ENCODE data around the gene HOGA1. TPM values are rescaled to one million over a fixed set of nuclear protein-coding genes. Genes with fewer than 3 reads are reported as not detected.
A peak's percentile ranks its signal among the peaks of the same experiment; 100 is the strongest.
"Not testable (repeated sequence)": the region's sequence is repeated elsewhere in the genome, so short reads cannot be mapped to it uniquely, and the experiment has no call there.

HOGA1 gene
- total and polyA plus RNA-seq, 7 donors = 0.26 to 1.2 (median 0.71) TPM; not detected in 4

DNA sequence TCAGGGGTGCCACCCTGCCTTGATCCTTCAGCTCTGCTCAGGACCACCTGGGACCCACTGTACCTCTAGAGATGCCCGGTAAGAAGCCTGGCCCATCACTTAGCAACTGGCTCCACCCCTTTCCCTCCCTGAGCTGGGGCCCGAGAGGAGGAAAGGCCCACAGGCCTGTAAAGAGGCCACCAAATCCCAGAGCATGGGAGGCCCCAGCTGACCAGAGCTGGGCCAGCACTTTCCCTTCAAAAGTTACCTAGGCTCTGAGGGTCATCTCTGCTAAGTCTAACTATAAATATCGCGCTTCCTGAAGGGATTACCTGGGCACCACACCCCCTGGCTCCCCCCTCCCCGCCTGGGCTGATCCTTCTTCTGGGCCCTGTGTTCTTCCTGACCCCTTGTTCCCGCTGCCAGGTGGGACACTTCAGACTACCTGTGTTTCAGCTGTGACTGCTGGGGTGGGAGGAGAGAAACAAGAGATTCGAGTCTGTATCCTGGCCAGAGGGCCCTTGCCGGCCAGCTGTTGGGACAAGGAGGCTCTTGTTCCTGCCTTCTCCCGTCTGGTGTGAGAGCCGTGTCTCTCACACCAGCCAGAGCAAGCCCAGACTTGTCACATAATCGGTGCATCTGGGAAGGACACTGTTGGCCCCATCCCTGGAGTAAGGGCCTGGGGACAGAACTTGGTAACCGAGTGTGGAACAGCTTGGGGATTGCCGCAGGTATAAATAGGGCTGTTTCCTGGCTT, 34.4 kb upstream of the HOGA1 start:
- H3K27ac ChIP-seq = peak overlapping the region; percentile 27 to 60 (median 42)
- peaks cover 0 to 26% (median 16%) of the 10 kb centered on the region in 4 donors for H3K4me1 ChIP-seq
- intact Hi-C loops (cut with DNase I) = loop anchor here (5.0 kb wide), 1 partner anchor 147 kb away; the partner anchor contains the start of gene RRP12
- DNase-seq = no peak
- no peaks in the 10 kb centered on the region for H3K36me3 ChIP-seq
- no peak overlapping the region for H3K4me3 ChIP-seq
- no peaks in the 10 kb centered on the region for H3K27me3 ChIP-seq
- 72 to 74% methylated on average over 13 of the region's 13 CpGs for WGBS, 2 donors
- H3K9me3 ChIP-seq = no peaks in the 10 kb centered on the region
- no peak for TF ChIP-seq EP300 (IDR thresholded peaks at IDR 0.05)
- TF ChIP-seq, protein P1, sequence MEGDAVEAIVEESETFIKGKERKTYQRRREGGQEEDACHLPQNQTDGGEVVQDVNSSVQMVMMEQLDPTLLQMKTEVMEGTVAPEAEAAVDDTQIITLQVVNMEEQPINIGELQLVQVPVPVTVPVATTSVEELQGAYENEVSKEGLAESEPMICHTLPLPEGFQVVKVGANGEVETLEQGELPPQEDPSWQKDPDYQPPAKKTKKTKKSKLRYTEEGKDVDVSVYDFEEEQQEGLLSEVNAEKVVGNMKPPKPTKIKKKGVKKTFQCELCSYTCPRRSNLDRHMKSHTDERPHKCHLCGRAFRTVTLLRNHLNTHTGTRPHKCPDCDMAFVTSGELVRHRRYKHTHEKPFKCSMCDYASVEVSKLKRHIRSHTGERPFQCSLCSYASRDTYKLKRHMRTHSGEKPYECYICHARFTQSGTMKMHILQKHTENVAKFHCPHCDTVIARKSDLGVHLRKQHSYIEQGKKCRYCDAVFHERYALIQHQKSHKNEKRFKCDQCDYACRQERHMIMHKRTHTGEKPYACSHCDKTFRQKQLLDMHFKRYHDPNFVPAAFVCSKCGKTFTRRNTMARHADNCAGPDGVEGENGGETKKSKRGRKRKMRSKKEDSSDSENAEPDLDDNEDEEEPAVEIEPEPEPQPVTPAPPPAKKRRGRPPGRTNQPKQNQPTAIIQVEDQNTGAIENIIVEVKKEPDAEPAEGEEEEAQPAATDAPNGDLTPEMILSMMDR (IDR thresholded peaks at IDR 0.05) = no peak
- TF ChIP-seq POLR2AphosphoS5 (IDR thresholded peaks at IDR 0.05) = no peak
- TF ChIP-seq POLR2A (IDR thresholded peaks at IDR 0.05) = no peak

DNA sequence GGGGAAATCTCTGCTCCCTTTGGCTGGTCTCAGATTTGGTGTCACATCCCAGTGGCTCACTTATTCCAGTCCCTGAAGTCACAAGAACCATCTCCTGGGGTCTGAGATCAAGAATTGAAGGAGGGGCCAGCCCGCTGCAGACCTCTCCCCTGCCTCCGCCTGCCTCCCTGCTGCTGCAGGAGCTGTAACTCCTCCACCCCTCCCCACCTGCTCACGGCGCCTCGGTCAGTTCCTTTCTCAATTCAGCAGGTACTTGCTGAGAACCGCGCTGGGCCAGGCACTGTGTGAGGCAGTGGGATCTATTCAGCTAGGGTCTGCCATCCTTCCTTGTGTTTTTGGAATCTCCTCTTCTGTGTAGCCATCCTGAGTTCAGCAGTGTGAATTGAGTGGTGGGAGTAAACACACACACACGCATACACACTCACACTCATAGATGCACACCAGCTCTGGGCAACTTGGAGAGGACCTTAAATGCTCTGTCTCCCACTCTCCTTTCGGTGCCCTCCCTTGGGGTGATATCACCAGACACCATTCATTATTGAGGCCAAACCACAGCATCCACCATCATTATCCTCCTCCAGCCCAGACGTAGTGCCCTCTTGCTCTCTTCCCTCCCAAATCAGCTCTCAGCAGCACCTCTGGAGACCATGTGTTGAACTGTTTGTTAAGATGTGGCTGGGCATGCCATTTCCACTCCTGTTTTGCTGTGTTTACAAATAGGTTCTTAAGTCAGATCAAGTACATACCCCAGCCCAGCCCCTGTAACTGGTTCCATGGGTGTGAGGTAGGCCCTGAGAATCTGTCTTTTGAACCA, 33.6 kb upstream of the HOGA1 start:
- Histone ChIP-seq H3K4me3 (no peak overlapping the region), H3K27ac (peak overlapping the region; percentile 27 to 60 (median 42)), H3K4me1 (peaks cover 0 to 26% (median 16%) of the 10 kb centered on the region in 4 donors), H3K9me3 (no peaks in the 10 kb centered on the region), H3K36me3 (no peaks in the 10 kb centered on the region), H3K27me3 (no peaks in the 10 kb centered on the region)
- no peak for DNase-seq
- 87 to 90% methylated on average over 10 of the region's 10 CpGs for WGBS, 2 donors
- intact Hi-C loops (cut with DNase I) = loop anchor here (5.0 kb wide), 1 partner anchor 148 kb away; the partner anchor contains the start of gene RRP12
- TF ChIP-seq POLR2A (IDR thresholded peaks at IDR 0.05) (no peak), EP300 (IDR thresholded peaks at IDR 0.05) (no peak), POLR2AphosphoS5 (IDR thresholded peaks at IDR 0.05) (no peak)
- TF ChIP-seq, protein P1 (IDR thresholded peaks at IDR 0.05) = no peak

DNA sequence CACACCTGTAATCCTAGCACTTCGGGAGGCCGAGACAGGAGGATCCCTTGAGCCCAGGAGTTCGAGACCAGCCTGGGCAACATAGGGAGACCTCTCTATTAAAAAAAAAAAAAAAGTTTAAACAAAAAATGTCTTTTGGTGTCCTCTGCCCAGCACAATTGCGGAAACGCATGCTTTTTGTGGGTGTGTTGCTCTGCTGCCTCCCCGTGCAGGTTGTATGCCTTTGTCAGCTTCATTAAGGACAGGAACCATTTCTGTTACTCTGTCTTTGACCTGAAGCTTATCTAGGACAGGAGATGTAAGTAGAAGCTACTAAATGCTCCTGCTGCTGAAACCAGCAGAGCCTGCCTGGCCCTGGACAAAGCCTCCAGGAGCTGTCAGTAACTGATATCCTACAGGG, 32.9 kb upstream of the HOGA1 start:
- H3K36me3 ChIP-seq = no peaks in the 10 kb centered on the region
- DNase-seq = no peak
- no peak for TF ChIP-seq POLR2AphosphoS5 (IDR thresholded peaks at IDR 0.05)
- no peak for TF ChIP-seq EP300 (IDR thresholded peaks at IDR 0.05)
- TF ChIP-seq POLR2A (IDR thresholded peaks at IDR 0.05) = no peak
- TF ChIP-seq, protein P1 (IDR thresholded peaks at IDR 0.05) = no peak
- no peaks in the 10 kb centered on the region for H3K9me3 ChIP-seq
- no peak overlapping the region for H3K4me3 ChIP-seq
- peaks cover 0 to 26% (median 16%) of the 10 kb centered on the region in 4 donors for H3K4me1 ChIP-seq
- intact Hi-C loops (cut with DNase I) = loop anchor here (5.0 kb wide), 1 partner anchor 149 kb away; the partner anchor contains the start of gene RRP12
- H3K27ac ChIP-seq = no peak overlapping the region
- 86 to 94% methylated on average over 6 of the region's 6 CpGs for WGBS, 2 donors
- H3K27me3 ChIP-seq = no peaks in the 10 kb centered on the region

DNA sequence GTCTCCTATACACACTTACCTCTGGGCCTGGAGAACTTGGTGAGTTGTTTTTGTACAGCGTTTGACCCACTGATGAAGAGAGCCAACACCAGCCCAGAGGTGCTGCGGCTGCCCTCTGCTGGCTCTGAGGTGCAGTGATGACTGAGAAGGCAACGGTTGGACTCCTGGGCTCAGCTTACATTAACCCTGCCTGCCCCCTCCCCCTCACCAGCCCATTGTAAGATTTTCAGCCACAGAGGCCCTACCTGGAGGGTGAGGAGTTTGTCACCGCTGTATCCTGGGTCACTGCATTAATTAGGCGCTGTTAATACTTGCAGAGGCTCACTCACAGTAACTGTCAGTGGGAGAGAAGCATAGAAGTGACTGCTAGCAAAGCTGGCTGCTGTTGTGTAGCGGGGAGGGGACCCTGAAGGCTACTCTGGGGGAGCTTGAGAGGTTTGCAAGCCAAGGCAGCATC, 30.6 kb upstream of the HOGA1 start:
- peak; percentile 82 for DNase-seq
- intact Hi-C loops (cut with DNase I) = loop anchor here (1.0 to 5.0 kb wide), 3 partner anchors 52 to 151 kb away; partner anchors contain the start of gene RRP12
- no peak overlapping the region for H3K27ac ChIP-seq

DNA sequence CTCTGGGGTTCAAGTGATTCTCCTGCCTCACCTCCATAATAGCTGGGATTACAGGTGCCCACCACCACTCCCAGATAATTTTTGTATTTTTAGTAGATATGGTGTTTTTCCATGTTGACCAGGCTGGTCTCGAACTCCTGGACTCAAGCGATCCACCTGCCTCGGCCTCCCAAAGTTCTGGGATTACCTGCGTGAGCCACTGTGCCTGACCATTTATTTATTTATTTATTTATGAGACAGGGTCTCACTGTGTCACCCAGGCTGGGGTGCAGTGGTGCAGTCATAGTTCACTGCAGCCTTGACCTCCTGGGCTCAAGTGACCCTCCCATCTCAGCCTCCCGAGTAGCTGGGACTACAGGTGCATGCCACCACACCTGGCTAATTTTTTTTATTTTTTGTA, 29.9 kb upstream of the HOGA1 start:
- not testable (repeated sequence) for DNase-seq, H3K27ac ChIP-seq, H3K4me3 ChIP-seq, H3K9me3 ChIP-seq, H3K27me3 ChIP-seq, H3K36me3 ChIP-seq
- WGBS, 2 donors = 94 to 95% methylated on average over 5 of the region's 5 CpGs
- intact Hi-C loops (cut with DNase I) = loop anchor here (5.0 kb wide), 1 partner anchor 152 kb away; the partner anchor contains the start of gene RRP12
- H3K4me1 ChIP-seq = peaks cover 0 to 14% (median 11%) of the 10 kb centered on the region in 4 donors

More for the DNA sequence above, 30.6 kb upstream of the HOGA1 start:
- WGBS, 2 donors = 21 to 22% methylated on average over 6 of the region's 6 CpGs
- H3K36me3 ChIP-seq = no peaks in the 10 kb centered on the region
- H3K4me3 ChIP-seq = no peak overlapping the region
- no peak for TF ChIP-seq POLR2A (IDR thresholded peaks at IDR 0.05)
- TF ChIP-seq EP300 (IDR thresholded peaks at IDR 0.05) = no peak
- TF ChIP-seq, protein P1 (IDR thresholded peaks at IDR 0.05) = peak; percentile 75 to 90 (median 78)
- no peak for TF ChIP-seq POLR2AphosphoS5 (IDR thresholded peaks at IDR 0.05)
- no peaks in the 10 kb centered on the region for H3K27me3 ChIP-seq
- peaks cover 0 to 21% (median 11%) of the 10 kb centered on the region in 4 donors for H3K4me1 ChIP-seq
- H3K9me3 ChIP-seq = no peaks in the 10 kb centered on the region

DNA sequence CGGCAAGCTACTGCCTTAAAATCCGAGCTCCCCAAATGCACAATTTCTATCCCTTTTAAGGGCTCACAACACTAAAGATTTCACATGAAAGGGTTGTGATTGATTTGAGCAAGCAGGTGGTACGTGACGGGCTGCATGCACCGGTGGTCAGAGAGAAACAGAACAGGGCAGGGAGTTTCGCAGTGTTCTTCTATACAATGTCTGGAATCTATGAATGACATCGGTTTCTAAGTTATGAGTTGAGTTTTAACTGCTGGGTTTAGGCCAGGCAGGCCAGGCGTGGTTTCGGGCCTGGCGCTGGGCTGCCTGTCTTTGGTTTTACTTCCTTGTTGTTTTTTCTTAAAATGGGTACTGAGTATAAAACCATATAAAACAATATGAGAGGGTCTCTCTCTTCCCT, 28.6 kb upstream of the HOGA1 start:
- H3K4me3 ChIP-seq; H3K9me3 ChIP-seq; intact Hi-C loops (cut with DNase I); H3K27ac ChIP-seq; DNase-seq; H3K27me3 ChIP-seq; H3K36me3 ChIP-seq; H3K4me1 ChIP-seq: not testable (repeated sequence)
- 90 to 92% methylated on average over 8 to 10 of the region's 10 CpGs for WGBS, 2 donors

DNA sequence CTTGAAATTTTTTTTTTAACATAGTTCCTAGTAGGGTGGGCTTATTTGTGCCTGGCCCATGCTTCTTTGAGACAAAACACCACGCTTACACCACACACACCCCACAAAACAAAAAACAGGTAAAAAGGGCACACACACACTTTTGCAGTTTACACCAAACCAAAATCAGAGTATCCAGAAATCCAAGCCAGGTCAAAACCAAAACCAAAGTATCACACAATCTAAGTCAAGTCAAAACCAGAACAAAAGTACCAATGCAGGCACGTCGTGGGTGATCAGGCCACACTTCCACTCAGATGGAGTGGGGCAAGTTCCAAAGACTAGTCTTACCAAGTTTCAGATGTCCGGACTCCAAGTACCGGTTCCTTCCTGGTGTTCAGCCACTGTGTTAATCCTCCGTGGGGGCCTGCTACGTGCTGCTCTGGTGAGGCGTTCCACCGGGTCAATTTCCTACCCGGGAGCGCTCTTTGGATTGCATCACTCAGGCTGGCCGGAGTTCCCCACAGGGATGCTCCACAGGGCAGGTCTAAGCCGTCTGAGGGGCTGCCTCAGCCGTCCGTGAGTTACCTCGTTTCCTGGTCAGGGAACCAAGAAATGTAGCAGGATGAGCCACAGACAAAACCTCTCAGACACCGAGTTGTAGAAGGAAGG, 23.3 kb upstream of the HOGA1 start:
- DNase-seq; H3K4me3 ChIP-seq; H3K27me3 ChIP-seq; H3K36me3 ChIP-seq; H3K4me1 ChIP-seq; intact Hi-C loops (cut with DNase I); H3K9me3 ChIP-seq: not testable (repeated sequence)
- WGBS, 2 donors = 88% methylated on average over 17 of the region's 17 CpGs
- H3K27ac ChIP-seq = peak overlapping the region in 1 of 4 donors; percentile 14

Measured in sigmoid colon (tissue), 7 donors.